ENCODE measurements around the gene DPYSL5. TPM values are rescaled to one million over a fixed set of nuclear protein-coding genes. Genes with fewer than 3 reads are reported as not detected.

DPYSL5 gene
- total RNA-seq, 6 experiments from 2014 or later: not detected

DNA sequence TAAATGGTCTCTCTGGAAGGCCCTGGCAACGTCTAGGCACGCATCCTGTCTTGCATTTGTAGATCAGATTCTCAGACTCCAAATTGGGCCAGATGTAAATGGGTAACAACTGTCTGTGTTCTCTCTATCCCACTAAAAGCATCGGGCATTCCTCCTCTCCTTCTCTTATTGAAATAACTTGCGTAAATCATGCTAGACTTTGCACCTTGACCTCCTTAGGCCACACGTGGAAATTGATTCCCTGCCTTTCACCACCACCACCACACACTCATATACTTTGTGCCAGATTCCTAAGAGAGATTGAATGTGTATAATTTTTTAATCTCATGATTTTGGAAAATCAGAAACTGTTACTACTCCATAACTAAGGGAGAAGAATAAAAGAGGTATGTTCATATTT is 143.8 kb downstream of the DPYSL5 start:
- no peak overlapping the region for H3K4me3 ChIP-seq
- H3K36me3 ChIP-seq: no peaks in the 10 kb centered on the region
- peak overlapping the region in 2 of 3 donors; percentile 49 to 58 for H3K27ac ChIP-seq
- WGBS (ENCODE audit: insufficient coverage, low coverage, low lambda C conversion rate, missing lambda C conversion rate): 30% methylated on average over 5 of the region's 5 CpGs
- intact Hi-C loops (cut with DNase I): no loop called here
- H3K4me1 ChIP-seq: peaks cover 0 to 25% (median 10%) of the 10 kb centered on the region in 4 donors
- TF ChIP-seq, protein P1, sequence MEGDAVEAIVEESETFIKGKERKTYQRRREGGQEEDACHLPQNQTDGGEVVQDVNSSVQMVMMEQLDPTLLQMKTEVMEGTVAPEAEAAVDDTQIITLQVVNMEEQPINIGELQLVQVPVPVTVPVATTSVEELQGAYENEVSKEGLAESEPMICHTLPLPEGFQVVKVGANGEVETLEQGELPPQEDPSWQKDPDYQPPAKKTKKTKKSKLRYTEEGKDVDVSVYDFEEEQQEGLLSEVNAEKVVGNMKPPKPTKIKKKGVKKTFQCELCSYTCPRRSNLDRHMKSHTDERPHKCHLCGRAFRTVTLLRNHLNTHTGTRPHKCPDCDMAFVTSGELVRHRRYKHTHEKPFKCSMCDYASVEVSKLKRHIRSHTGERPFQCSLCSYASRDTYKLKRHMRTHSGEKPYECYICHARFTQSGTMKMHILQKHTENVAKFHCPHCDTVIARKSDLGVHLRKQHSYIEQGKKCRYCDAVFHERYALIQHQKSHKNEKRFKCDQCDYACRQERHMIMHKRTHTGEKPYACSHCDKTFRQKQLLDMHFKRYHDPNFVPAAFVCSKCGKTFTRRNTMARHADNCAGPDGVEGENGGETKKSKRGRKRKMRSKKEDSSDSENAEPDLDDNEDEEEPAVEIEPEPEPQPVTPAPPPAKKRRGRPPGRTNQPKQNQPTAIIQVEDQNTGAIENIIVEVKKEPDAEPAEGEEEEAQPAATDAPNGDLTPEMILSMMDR (IDR thresholded peaks at IDR 0.05): no peak
- TF ChIP-seq POLR2A (IDR thresholded peaks at IDR 0.05): no peak
- no peaks in the 10 kb centered on the region for H3K9me3 ChIP-seq
- DNase-seq: peak in 1 of 3 donors; percentile 71
- H3K27me3 ChIP-seq: no peaks in the 10 kb centered on the region
- ATAC-seq: peak; percentile 85 to 97 (median 92)

DNA sequence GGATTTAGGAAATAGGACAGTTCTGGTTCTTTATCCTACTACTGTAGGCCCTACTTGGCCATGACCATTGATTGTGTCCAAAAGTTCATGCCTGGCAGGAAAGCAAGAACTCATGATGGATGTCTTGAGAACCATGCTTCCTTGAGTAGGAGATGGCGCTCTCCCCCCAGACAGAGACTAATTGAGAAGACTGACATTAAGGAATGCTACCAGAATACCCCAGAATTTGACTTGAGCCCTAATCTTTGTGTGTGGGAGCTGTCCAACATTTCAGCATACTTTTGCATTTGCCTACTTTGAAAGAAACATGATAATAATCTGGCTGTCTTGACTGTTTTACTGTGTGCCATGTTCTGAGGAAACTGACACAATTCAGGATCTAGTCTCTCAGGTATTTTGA is 145.8 kb downstream of the DPYSL5 start:
- 89% methylated on average over 1 of the region's 1 CpG for WGBS (ENCODE audit: insufficient coverage, low coverage, low lambda C conversion rate, missing lambda C conversion rate)
- no peak overlapping the region for H3K27ac ChIP-seq

DNA sequence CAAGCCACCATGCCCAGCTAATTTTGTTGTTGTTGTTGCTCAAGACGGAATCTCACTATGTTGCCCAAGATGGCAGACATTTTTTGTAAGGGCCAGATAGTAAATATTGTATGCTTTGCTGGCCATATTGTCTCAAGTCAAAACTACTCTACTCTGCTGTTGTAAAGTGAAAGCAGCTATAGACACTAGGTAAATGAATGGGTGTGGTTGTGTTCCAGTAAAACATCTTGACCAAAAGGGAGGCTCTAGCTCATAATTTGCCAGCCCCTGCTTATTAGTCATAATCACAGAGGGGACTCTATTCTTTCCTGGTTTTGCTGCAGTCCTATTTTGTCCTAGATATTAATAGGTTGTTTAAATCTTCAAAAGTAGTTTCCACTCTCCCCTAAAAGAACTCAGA is 147.1 kb downstream of the DPYSL5 start:
- ATAC-seq: no peak
- WGBS (ENCODE audit: insufficient coverage, low coverage, low lambda C conversion rate, missing lambda C conversion rate): no CpG with 5 or more reads among the region's 1 CpG
- H3K36me3 ChIP-seq: no peaks in the 10 kb centered on the region
- intact Hi-C loops (cut with DNase I): no loop called here
- TF ChIP-seq, protein P1 (IDR thresholded peaks at IDR 0.05): no peak
- TF ChIP-seq POLR2A (IDR thresholded peaks at IDR 0.05): no peak
- H3K9me3 ChIP-seq: no peaks in the 10 kb centered on the region
- H3K4me3 ChIP-seq: no peak overlapping the region
- no peak for DNase-seq
- no peak overlapping the region for H3K27ac ChIP-seq
- H3K27me3 ChIP-seq: no peaks in the 10 kb centered on the region
- H3K4me1 ChIP-seq: peaks cover 0 to 25% (median 10%) of the 10 kb centered on the region in 4 donors

More for the DNA sequence above, 145.8 kb downstream of the DPYSL5 start:
- Histone ChIP-seq H3K4me1 (peaks cover 0 to 25% (median 10%) of the 10 kb centered on the region in 4 donors), H3K36me3 (no peaks in the 10 kb centered on the region), H3K27me3 (no peaks in the 10 kb centered on the region), H3K4me3 (no peak overlapping the region), H3K9me3 (no peaks in the 10 kb centered on the region)
- intact Hi-C loops (cut with DNase I): no loop called here
- ATAC-seq (no peak), DNase-seq (no peak)
- TF ChIP-seq, protein P1 (IDR thresholded peaks at IDR 0.05): no peak
- no peak for TF ChIP-seq POLR2A (IDR thresholded peaks at IDR 0.05)

DNA sequence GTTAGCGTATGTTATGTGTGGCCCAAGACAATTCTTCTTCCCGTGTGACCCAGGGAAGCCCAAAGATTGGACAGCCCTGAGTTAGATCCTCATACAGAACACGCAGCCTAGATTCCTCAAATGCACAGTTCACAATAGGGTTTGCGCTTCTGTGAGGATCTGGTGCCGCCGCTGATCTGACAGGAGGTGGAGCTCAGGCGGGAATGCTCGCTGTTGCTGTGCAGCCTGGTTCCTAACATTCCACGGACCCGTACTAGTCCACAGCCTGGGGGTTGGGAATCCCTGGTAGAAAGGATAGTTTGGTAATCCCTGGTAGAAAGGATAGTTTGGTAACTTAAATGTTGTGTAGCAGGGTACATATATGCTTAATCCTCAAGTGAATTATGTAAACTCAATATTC is 149.5 kb downstream of the DPYSL5 start:
- DNase-seq: no peak
- no peak for ATAC-seq
- Histone ChIP-seq H3K4me1 (peaks cover 0 to 7% (median under 1%) of the 10 kb centered on the region in 4 donors), H3K27ac (no peak overlapping the region), H3K36me3 (no peaks in the 10 kb centered on the region), H3K9me3 (no peaks in the 10 kb centered on the region), H3K27me3 (no peaks in the 10 kb centered on the region), H3K4me3 (no peak overlapping the region)
- TF ChIP-seq, protein P1 (IDR thresholded peaks at IDR 0.05): no peak
- no peak for TF ChIP-seq POLR2A (IDR thresholded peaks at IDR 0.05)
- intact Hi-C loops (cut with DNase I): no loop called here
- 84% methylated on average over 4 of the region's 10 CpGs for WGBS (ENCODE audit: insufficient coverage, low coverage, low lambda C conversion rate, missing lambda C conversion rate)

DNA sequence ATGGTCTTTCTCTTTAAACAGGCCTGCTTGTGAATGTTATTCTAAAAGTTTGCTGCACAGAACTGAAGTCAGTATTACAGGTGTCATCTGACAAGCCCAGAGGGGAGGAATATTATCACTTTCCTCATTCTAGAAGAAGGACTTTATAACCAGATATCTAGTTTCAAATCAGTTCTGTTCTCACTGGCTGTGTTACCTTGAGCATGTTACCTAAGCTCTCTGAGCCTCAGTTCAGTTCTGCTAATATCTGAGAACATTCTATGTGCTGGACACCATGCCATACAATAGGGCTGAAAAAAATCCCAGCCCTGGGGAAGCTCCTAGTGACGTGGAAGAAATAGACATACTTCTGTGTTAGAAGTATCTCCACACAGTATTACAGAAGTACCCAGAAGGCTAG is 150.4 kb downstream of the DPYSL5 start:
- no peaks in the 10 kb centered on the region for H3K27me3 ChIP-seq
- H3K4me1 ChIP-seq: no peaks in the 10 kb centered on the region
- no peak overlapping the region for H3K4me3 ChIP-seq
- no peaks in the 10 kb centered on the region for H3K36me3 ChIP-seq
- H3K27ac ChIP-seq: no peak overlapping the region
- 90% methylated on average over 1 of the region's 1 CpG for WGBS (ENCODE audit: insufficient coverage, low coverage, low lambda C conversion rate, missing lambda C conversion rate)
- DNase-seq (no peak), ATAC-seq (no peak)
- TF ChIP-seq, protein P1 (IDR thresholded peaks at IDR 0.05): no peak
- TF ChIP-seq POLR2A (IDR thresholded peaks at IDR 0.05): no peak
- intact Hi-C loops (cut with DNase I): no loop called here
- no peaks in the 10 kb centered on the region for H3K9me3 ChIP-seq

Data from right lobe of liver (tissue), 6 donors.